Eye (tissue), 1 donor: Measurements from ENCODE around the gene LRSAM1.
A peak's percentile ranks its signal among the peaks of the same experiment; 100 is the strongest.

Experiments
- DNase-seq: peaks from one replicate; pipeline ENCODE4 v3.0.0-alpha.2; 2015

LRSAM1 gene

GRCh38 chr9:127428348-127428747 is 23.0 kb upstream of the LRSAM1 start:
- no peak for DNase-seq

DNA sequence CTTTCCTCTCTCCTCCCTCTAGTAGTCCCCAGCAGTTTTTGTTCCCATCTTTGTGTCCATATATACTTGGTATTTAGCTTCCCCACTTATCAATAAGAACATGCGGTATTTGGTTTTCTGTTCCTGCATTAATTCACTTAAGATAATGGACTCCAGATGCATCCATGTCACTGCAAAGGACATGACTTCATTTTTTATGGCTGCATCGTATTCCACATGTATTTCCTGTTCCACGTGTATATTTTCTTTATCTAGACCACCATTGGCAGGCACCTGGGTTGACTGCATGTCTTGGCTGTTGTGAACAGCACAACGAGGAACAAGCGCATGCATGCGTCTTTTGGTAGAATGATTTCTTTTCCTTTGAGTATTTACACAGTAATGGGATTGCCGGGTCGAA is 20.9 kb upstream of the LRSAM1 start:
- no peak for DNase-seq

DNA sequence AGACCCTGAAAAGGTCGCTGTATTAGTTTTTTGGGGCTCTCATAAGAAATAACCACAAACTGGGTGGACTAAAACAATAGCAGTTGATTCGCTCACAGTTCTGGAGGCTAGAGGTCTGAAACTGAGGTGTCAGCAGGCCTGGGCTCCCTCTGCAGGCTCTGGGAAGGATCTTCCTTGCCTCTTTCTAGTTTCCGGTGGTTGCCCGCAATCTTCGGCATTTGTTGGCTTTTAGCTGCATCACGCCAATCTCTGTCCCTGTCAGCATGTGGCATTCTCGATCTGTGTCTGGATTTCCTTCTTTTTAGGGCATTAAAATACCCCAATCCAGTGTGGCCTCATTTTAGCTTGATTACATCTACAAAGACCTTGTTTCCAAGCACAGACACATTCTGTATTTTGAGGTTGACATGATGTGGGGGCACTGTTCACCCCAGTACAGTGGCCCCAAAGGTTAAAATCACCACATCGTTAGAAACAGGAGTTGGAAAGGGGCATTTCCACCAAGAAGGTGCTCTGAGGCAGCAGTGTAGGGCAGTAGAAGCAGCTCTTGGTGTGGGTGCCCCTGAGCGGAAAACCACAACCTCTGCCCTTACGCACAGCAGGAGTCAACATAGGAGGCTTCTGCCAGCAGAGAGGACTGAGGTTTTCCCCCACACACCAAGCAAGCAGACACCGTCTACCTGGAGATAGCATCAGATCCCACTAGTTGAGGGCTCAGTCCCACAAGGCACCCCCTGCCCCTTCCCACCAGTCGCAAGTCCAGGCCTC is 13.6 kb upstream of the LRSAM1 start:
- DNase-seq = no peak

DNA sequence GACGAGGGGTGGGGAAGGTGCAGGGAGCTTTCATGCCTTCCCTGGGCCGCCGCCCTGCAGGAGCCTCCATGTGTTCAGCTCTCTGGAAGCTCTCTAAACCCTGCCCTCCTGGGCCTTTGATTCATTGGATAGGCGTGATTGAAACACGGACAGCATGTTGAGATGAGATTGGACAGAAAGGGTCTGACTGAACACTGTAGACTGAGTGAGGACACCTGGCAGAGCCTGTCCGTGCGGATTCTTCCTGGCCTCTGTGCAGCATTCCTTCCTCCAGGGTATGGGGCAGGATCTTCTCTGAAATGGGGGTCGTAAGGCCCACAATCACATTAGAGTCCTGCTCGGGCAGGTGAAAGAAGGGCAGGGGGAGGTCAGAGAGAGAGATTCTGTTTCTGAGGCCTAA is 12.9 kb upstream of the LRSAM1 start:
- no peak for DNase-seq

DNA sequence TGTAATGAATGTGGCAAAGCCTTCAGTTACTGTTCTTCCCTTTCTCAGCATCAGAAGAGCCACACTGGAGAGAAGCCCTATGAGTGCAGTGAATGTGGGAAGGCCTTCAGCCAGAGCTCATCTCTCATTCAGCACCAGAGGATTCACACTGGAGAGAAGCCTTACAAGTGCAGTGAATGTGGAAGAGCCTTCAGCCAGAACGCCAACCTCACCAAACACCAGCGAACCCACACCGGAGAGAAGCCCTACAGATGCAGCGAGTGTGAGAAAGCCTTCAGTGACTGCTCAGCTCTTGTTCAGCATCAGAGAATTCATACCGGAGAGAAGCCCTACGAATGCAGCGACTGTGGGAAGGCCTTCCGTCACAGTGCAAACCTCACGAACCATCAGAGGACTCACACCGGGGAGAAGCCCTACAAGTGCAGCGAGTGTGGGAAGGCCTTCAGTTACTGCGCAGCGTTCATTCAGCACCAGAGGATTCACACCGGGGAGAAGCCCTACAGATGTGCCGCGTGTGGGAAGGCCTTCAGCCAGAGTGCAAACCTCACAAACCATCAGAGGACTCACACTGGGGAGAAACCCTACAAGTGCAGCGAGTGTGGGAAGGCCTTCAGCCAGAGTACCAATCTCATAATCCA is 6.9 kb upstream of the LRSAM1 start:
- no peak for DNase-seq

DNA sequence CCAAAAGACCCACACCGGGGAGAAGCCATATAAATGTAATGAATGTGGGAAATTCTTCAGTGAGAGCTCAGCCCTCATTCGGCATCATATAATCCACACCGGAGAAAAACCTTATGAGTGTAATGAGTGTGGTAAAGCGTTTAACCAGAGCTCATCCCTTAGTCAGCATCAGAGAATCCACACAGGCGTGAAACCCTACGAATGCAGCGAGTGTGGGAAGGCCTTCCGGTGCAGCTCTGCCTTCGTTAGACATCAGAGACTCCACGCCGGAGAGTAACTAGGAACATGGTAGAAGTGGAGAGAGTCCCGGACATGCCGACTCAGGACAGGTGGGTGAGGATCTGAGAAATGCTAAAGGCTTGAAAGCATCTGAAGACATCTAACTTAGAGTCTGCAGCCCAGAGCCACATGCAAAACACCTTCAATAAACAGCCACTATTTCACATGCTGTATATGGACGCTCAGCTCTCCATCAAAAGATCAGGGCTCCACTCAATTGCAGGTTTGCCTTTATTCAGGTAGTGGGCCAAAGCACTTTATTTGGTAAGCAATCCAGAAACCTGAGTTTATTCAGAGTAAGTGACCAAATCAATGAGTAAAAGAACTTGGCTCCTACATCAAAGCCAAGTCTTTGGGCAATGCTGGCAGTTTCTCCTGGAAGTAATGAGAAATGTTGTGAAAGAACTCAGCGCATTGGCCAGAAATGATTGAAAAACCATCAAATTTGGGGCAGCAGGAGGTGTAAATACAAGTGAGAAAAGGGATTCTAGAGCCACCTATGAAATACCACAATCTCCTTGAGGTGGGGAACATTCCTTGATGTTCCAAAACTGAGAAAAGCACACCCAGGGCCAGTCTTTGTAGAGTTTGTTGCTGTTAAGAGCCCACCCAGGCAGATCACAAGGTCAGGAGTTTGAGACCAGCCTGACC is 6.1 kb upstream of the LRSAM1 start:
- no peak for DNase-seq

DNA sequence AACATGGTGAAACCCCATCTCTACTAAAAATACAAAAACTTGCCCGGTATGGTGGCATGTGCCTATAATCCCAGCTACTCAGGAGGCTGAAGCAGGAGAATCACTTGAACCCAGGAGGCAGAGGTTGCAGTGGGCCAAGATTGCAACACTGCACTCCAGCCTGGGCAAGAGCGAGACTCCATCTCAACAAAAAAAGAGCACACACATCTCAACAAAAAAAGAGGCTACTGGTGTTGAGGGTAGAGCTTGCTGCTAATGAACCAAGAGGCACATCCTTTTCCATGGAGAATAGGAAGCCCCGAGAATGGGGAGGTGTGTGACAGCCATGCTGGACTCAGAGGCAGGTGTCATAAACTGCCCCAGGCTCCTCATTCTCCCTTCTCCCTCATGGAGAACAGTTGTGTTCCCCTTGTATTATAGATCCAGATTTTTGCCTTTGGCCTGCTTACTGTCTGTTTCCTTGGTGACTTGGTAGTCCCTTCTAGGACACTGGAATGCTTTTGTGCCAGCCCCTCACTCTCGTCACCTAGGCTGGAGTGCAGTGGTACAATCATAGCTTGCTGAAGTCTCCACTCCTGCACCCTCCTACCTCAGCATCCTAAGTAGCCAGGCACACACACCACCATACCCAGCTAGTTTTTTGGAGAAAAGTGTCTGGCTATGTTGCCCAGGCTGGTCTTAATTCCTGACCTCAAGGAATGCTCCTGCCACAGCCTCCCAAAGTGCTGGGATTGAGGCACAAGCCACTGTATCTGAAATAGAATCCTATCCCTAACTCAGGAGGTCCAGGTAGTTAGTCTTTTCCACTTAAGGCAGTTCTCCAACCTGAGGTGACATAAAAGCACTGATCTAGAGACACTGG is 5.2 kb upstream of the LRSAM1 start:
- DNase-seq = no peak

- no peak for DNase-seq
Observed at GRCh38 chr9:127446713-127447415, 4.4 kb upstream of the LRSAM1 start.

DNA sequence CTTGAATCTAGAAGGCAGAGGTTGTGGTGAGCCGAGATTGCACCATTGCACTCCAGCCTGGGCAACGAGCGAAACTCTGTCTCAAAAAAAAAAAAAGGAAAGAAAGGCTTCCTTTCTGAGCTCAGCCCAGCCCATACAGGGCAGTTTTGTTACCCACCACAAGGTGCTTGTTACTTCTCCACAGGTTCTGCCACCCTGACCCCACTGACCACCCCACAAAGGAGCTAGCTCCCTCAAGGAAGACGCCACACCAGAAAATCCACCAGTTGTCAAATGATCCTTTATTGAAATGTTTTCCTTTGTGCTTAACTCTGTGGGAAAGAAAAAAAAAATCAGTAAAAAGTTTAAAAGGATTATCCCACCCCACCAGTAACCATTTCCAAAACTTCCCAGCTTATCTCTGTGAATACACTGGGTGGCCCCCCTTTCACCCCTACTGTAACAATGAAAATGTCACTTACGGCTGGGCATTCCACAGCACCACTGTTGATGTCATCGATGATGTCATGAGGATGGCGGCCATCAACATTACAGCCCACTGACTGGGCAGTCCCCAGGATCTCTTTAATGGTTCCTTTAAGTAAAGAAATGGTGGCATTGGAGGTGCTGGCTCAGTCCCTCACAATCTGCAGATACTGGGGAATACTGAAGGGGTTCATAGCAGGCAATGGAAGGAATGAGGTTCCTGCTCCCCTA is 3.7 kb upstream of the LRSAM1 start:
- DNase-seq = no peak

- no peak for DNase-seq
Observed at GRCh38 chr9:127448112-127448805, 3.1 kb upstream of the LRSAM1 start.

DNA sequence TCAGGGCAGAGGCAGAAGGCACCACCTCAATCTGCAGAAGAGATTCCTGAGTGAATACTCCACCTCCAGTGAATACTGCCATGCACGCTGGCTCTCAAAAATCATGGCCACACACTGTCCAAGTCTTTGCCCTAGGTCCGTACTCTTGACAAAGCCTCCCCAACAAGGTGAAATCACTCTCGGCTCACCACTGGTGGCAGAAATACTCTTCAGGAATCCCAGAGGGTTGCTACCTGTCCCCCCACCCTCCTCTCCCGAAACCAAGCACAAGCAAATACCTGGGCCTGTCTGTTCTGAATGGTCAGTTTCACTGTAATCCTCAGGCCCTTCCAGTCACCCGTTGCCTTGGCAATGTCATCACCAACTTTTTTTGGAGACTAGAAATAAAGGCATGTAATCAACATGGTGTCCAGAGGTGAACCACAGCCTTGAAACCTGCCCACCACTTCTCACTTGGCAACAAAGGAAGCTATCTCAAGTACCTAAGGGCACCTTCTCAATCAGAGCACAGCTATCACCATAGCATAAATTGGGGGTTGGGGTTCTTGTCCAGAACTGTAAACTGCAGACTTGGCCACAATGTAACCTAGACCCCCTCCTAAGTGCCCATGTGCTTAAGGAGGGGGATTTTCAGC is 1.9 kb upstream of the LRSAM1 start:
- DNase-seq = no peak

DNA sequence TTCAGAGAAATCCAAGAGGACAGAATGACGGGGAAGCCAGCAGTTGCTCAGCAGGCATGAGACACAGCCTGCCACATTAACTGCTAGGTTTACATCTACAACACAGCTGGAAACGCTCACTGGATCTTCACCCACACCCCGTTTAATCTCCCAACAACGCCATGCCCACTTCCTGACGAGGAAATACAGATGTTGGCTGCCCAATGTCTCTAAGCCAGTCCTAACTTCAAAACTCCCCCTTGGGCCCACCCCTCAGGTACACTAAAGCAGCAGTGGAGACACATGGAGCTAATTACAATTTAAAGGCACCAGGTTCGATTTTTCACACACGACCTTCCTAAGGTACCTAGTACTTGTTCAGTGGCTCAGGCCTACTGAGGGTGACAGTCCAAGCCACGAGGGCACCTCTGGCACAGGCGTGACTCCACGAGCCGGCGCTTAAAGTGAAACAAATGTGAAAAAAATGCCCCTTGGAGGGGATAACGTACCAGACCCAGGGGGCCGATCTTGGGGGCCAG is 1.0 kb upstream of the LRSAM1 start:
- no peak for DNase-seq

- DNase-seq = no peak
Observed at GRCh38 chr9:127451608-127451857, 223 bp downstream of the LRSAM1 start.

DNA sequence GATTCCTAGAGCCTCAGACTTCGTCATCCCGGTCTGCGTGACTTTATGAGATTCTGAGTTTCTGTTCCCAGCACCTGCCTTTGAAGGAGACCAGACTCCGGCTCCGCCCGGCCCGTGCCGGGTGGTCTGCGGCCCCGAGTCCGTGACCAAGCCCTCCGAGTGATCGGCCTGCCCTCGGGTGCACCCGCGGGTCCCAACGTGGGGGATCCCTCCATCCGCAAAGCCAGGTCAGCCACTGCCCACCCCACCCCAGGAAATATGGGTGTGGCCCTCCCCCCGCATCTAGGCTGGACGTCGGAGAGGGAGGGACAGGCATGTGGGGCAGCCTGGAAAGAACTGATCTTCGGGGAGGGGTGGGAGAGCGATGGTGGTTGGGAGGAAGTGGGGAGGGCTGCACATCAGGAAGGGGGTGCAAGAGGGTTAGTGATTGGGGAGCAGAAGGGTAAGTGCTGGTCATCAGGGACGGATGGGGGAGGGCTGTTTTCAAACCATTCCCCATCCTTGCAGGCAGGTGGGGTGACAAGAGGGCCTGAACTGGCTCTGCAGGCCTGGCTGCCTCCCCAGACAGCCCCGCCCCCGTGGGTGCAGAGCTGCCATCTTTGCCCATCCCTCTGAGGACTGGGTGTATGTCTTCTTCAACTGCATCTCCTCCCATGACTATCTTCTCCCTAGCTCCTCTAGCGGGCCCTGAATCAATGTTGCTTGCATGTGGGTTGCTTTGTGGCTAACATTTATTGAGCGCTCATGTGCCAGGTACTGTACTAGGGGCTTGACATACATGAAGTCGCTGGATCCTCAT is 747 bp downstream of the LRSAM1 start:
- DNase-seq = peak; percentile 32

DNA sequence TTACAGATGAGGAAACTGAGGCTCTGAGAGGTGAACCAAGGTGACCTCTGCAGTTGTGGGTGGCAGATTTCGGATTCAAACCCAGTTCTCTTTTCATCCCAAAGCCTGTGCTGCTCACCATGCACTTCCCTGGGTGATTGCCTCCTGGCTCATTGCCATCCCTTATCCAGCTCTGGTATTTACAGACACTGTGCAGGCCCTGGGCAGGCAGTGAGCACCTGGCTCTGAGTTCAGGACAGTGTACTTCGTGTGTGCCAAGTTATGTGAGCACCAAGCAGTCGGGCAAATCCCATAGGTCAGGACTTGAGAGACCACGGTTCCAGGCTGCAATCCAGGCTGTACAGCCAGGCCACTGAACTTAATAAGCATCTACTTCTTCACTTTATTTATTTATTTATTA is 1.4 kb downstream of the LRSAM1 start:
- no peak for DNase-seq

DNA sequence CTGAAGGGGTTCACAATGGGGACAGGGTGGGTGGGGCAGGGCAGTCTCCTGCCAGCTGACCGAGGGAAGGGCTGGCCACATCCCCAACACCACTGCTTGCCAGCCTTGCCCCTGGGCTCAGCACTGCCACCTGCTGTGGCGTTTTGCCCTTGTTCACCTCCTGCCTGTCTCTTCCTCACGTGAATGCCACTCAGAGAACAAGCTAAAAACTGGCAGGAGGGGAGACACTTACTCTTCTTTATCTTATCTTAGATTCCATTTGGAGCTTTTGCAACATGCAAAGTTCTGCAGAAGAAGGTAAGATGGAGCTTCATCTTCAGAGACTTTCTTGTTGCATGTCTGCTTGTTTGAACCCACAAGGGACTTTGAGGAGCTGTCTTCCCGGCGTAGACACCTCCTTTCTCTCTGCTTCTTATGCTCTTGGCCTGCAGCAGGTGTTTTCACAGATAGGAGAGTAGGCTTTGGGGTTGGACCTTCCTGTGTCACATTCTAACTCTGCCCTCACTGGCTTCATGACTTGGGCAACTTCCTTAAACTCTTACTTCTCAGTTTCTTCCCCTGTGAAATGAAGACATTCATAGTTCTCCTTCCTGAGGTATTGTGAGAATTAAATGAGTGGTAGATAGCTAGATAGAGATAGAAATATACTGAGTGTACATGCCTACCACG is 4.1 kb downstream of the LRSAM1 start:
- no peak for DNase-seq

GRCh38 chr9:127457191-127457878 is 6.0 kb downstream of the LRSAM1 start:
- no peak for DNase-seq

DNA sequence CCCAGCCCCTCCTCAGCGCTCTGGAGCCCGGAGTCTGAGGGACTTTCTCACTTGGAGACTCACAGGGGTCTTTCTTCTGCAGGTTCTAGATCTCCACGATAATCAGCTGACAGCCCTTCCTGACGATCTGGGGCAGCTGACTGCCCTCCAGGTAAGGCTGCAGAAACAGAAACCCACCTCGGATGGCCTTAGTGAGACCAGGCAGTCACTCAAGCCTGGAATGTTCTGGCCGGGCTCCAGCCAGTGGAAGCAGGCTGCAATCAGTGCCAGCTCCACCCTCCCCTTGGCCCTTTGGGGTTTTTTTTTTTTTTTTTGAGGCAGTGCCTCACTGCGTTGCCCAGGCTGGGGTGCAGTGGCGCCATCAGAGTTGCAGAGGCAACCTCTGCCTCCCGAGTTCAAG is 7.6 kb downstream of the LRSAM1 start:
- no peak for DNase-seq
